H1 (cell line): ENCODE results near the gene AIG1. TPM values are rescaled to one million over a fixed set of nuclear protein-coding genes. Genes with fewer than 3 reads are reported as not detected.

Experiments used
- EGR1 ChIP-seq: IDR thresholded peaks from 2 replicates; pipeline ENCODE4 v1.6.1; 2011; ENCODE audit warnings: low read depth, low read length, borderline replicate concordance
- HDAC6 ChIP-seq: IDR thresholded peaks from one replicate; pipeline ENCODE4 v1.7.1; 2012; ENCODE audit warnings: low read depth, mild to moderate bottlenecking, inconsistent platforms, low read length, moderate library complexity
- PHF8 ChIP-seq: fragments of 200-600 bp; sonication (generic); conservative IDR thresholded peaks from 2 replicates; pipeline ENCODE4 v1.7.1; 2012; ENCODE audit warnings: low read depth, mild to moderate bottlenecking, inconsistent platforms, low read length, moderate library complexity
- ZNF274 ChIP-seq: IDR thresholded peaks from 2 replicates; pipeline ENCODE4 v1.7.0; 2012; ENCODE audit warnings: low read length, borderline replicate concordance; ENCODE audit errors: extremely low read depth
- polyA plus RNA-seq, 7 experiments: library from polyadenylated mRNA; depleted of rRNA in 3 of 7; stranded (reverse) in 5 of 7; unstranded in 2 of 7; fragments of >200 nt in 5 of 7; fragments of 200-250 nt in 2 of 7; gene quantifications; 1 replicate in 5 of 7; 2 replicates in 1 of 7; 4 replicates in 1 of 7; pipeline versions ENCODE4 v1.2.1 to v1.2.3, GENCODE V29; 2011 to 2013; ENCODE audit warnings: missing spikeins in 2 of 7, mixed read lengths in 2 of 7
- total RNA-seq: library from RNA; stranded (reverse); fragmentation: NEBNext Ultra II Directional; extraction: Animal tissue kit (Norgen Biotek cat#: 25700); gene quantifications from 2 replicates; pipeline ENCODE4 v1.2.1, GENCODE V29; 2021
- TF ChIP-seq, protein P1 (sequence below), 3 experiments: IDR thresholded peaks; 1 replicate in 2 of 3; 2 replicates in 1 of 3; pipeline versions ENCODE4 v1.5.1 to v1.6.1; 2011; ENCODE audit warnings: low read length in 3 of 3, mild to moderate bottlenecking in 3 of 3, inconsistent platforms in 2 of 3, low read depth in 1 of 3, moderate library complexity in 1 of 3; ENCODE audit not compliant: insufficient read depth in 1 of 3; ENCODE audit errors: control extremely low read depth in 1 of 3

Gene AIG1
- total and polyA plus RNA-seq, 2 of the 8 experiments (the other 6 are each of a cell fraction or from before 2014, with no cell fraction given): 56.6 to 58.4 TPM

DNA sequence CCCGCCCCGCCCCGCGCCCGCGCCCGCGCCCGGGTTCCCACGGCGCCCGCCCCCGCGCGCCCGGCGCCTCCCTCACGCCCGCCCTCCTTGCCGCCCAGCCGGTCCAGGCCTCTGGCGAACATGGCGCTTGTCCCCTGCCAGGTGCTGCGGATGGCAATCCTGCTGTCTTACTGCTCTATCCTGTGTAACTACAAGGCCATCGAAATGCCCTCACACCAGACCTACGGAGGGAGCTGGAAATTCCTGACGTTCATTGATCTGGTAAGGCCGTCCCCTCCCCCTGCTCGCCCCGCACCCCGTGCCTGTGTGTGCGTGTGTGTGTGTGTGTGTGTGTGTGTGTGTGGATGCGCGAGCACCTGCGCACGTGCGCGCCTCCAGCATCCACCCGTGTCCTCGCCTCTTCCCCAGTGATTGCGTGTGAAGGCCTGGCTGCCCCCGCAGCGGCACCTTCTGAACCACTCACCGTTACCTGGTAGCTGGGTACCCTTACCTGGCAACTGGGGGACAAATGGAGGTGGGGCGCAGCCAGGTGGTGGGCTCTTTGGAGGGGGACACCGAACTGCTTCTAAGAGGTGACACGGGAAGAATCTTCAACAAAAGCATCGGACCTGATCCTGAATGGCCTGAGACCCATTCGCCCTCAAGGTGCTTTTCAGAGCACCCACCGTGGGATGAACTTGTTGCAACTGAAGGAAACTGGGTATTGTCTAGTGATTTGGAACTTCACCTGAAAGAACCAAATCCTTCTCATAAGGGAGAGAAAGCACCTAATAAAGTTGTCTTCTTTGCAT lies at the start of gene AIG1 (continued):
- TF ChIP-seq, protein P1, sequence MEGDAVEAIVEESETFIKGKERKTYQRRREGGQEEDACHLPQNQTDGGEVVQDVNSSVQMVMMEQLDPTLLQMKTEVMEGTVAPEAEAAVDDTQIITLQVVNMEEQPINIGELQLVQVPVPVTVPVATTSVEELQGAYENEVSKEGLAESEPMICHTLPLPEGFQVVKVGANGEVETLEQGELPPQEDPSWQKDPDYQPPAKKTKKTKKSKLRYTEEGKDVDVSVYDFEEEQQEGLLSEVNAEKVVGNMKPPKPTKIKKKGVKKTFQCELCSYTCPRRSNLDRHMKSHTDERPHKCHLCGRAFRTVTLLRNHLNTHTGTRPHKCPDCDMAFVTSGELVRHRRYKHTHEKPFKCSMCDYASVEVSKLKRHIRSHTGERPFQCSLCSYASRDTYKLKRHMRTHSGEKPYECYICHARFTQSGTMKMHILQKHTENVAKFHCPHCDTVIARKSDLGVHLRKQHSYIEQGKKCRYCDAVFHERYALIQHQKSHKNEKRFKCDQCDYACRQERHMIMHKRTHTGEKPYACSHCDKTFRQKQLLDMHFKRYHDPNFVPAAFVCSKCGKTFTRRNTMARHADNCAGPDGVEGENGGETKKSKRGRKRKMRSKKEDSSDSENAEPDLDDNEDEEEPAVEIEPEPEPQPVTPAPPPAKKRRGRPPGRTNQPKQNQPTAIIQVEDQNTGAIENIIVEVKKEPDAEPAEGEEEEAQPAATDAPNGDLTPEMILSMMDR (IDR thresholded peaks at IDR 0.05; ENCODE audit: control extremely low read depth in 1 of 3, insufficient read depth in 1 of 3, low read depth in 1 of 3, low read length in 3 of 3): no peak
- TF ChIP-seq PHF8 (0 out of 2 replicates have a peak, but pooled peaks have one; percentile 49), EGR1 (no peak; the same call in 1 of the 2 replicates), ZNF274 (no peak), HDAC6 (no peak)
